Karpas-422 (cell line): Measurements from ENCODE around the gene JAK1. TPM values are rescaled to one million over a fixed set of nuclear protein-coding genes. Genes with fewer than 3 reads are reported as not detected.

Source experiments
- DNase-seq: peaks from one replicate; pipeline ENCODE4 v3.0.0-alpha.2; 2015
- H2AFZ ChIP-seq: fragments of 200-600 bp; sonication (generic); 2 replicates; pipeline ENCODE4 v1.6.1; 2014; ENCODE audit warnings: antibody characterized with exemption, low read length, mixed read lengths
- H3K27ac ChIP-seq: fragments of 200-600 bp; sonication (generic); 2 replicates; pipeline ENCODE4 v1.5.1; 2014; ENCODE audit warnings: mild to moderate bottlenecking, low read length, moderate library complexity
- H3K27me3 ChIP-seq: fragments of 200-600 bp; sonication (generic); 2 replicates; pipeline ENCODE4 v1.6.1; 2014; ENCODE audit warnings: low read length, mixed read lengths
- H3K36me3 ChIP-seq: fragments of 200-600 bp; sonication (generic); 2 replicates; pipeline ENCODE4 v1.6.1; 2014; ENCODE audit warnings: low read length, mixed read lengths; ENCODE audit not compliant: insufficient read depth
- H3K4me1 ChIP-seq: fragments of 200-600 bp; sonication (generic); 2 replicates; pipeline ENCODE4 v1.6.1; 2014; ENCODE audit warnings: mild to moderate bottlenecking, low read length, mixed read lengths
- H3K4me2 ChIP-seq: fragments of 200-600 bp; sonication (generic); 2 replicates; pipeline ENCODE4 v1.6.1; 2014; ENCODE audit warnings: low read length, low read depth, mild to moderate bottlenecking; ENCODE audit not compliant: poor library complexity, severe bottlenecking
- H3K4me3 ChIP-seq: fragments of 200-600 bp; sonication (generic); 2 replicates; pipeline ENCODE4 v1.5.1; 2014; ENCODE audit warnings: mild to moderate bottlenecking, antibody characterized with exemption, low read length, mixed read lengths
- H3K79me2 ChIP-seq: fragments of 200-600 bp; sonication (generic); 2 replicates; pipeline ENCODE4 v1.6.1; 2014; ENCODE audit warnings: mild to moderate bottlenecking, low read length, mixed read lengths
- H3K9ac ChIP-seq: fragments of 200-600 bp; sonication (generic); 2 replicates; pipeline ENCODE4 v1.6.0; 2014; ENCODE audit warnings: low read length
- H3K9me2 ChIP-seq: fragments of 200-600 bp; sonication (generic), shearing (Covaris generic); replicated peaks from 2 replicates; pipeline ENCODE4 v1.6.0; 2014; ENCODE audit warnings: mild to moderate bottlenecking, low read length, moderate library complexity; ENCODE audit not compliant: insufficient read depth
- H3K9me3 ChIP-seq: fragments of 300-700, 200-600 bp; sonication (generic); 2 replicates; pipeline ENCODE4 v1.6.1; 2014; ENCODE audit warnings: low read length, mixed read lengths
- H4K20me1 ChIP-seq: fragments of 200-600 bp; sonication (generic); 2 replicates; pipeline ENCODE4 v1.6.1; 2014; ENCODE audit warnings: mild to moderate bottlenecking, antibody characterized with exemption, low read length, low read depth; ENCODE audit not compliant: insufficient read depth
- total RNA-seq: library from RNA; depleted of rRNA; stranded (reverse); fragments of >200 nt; shearing (Covaris generic); gene quantifications from 2 replicates; pipeline ENCODE4 v1.2.3, GENCODE V29; 2014; ENCODE audit warnings: low replicate concordance

Gene JAK1
- total RNA-seq, 1 experiment from 2014 or later = 19.6 TPM

GRCh38 chr1:64843675-64844074, 122.7 kb downstream of the JAK1 start:
- H3K27ac ChIP-seq = no peak overlapping the region
- no peaks in the 10 kb centered on the region; the same call in 1 of the 2 replicates for H3K4me1 ChIP-seq
- H2AFZ ChIP-seq = no peak overlapping the region
- H3K27me3 ChIP-seq = no peaks in the 10 kb centered on the region
- DNase-seq = no peak
- H3K9me2 ChIP-seq = no peaks in the 10 kb centered on the region
- no peaks in the 10 kb centered on the region for H4K20me1 ChIP-seq
- no peaks in the 10 kb centered on the region for H3K36me3 ChIP-seq
- H3K4me2 ChIP-seq = no peak overlapping the region
- no peak overlapping the region for H3K4me3 ChIP-seq
- no peak overlapping the region for H3K9ac ChIP-seq
- H3K9me3 ChIP-seq = no peaks in the 10 kb centered on the region
- no peaks in the 10 kb centered on the region for H3K79me2 ChIP-seq

GRCh38 chr1:64842224-64842623, 124.1 kb downstream of the JAK1 start:
- H3K79me2 ChIP-seq = no peaks in the 10 kb centered on the region
- no peak overlapping the region for H3K9ac ChIP-seq
- H3K27ac ChIP-seq = no peak overlapping the region
- H3K27me3 ChIP-seq = no peaks in the 10 kb centered on the region
- no peak overlapping the region for H3K4me2 ChIP-seq
- no peaks in the 10 kb centered on the region for H4K20me1 ChIP-seq
- H3K9me3 ChIP-seq = no peaks in the 10 kb centered on the region
- no peaks in the 10 kb centered on the region for H3K36me3 ChIP-seq
- H2AFZ ChIP-seq = no peak overlapping the region
- H3K4me1 ChIP-seq = no peaks in the 10 kb centered on the region; the same call in 1 of the 2 replicates
- no peak overlapping the region for H3K4me3 ChIP-seq
- H3K9me2 ChIP-seq = no peaks in the 10 kb centered on the region
- no peak for DNase-seq

- Histone ChIP-seq H3K4me1 (no peaks in the 10 kb centered on the region; the same call in 1 of the 2 replicates), H2AFZ (no peak overlapping the region), H3K36me3 (no peaks in the 10 kb centered on the region), H3K4me2 (no peak overlapping the region), H4K20me1 (no peaks in the 10 kb centered on the region), H3K79me2 (no peaks in the 10 kb centered on the region), H3K9me3 (no peaks in the 10 kb centered on the region), H3K9me2 (no peaks in the 10 kb centered on the region), H3K9ac (no peak overlapping the region), H3K27ac (no peak overlapping the region), H3K27me3 (no peaks in the 10 kb centered on the region), H3K4me3 (no peak overlapping the region)
- DNase-seq = no peak
Measured at GRCh38 chr1:64841330-64842065, 124.9 kb downstream of the JAK1 start.

- Histone ChIP-seq H3K4me1 (no peaks in the 10 kb centered on the region; the same call in 1 of the 2 replicates), H3K79me2 (no peaks in the 10 kb centered on the region), H3K36me3 (no peaks in the 10 kb centered on the region), H4K20me1 (no peaks in the 10 kb centered on the region), H3K27ac (no peak overlapping the region), H3K27me3 (no peaks in the 10 kb centered on the region), H3K4me2 (no peak overlapping the region), H3K9me3 (no peaks in the 10 kb centered on the region), H3K9ac (no peak overlapping the region), H3K9me2 (no peaks in the 10 kb centered on the region), H3K4me3 (no peak overlapping the region), H2AFZ (no peak overlapping the region)
- DNase-seq = no peak
Measured at GRCh38 chr1:64839732-64840405, 126.5 kb downstream of the JAK1 start.

- Histone ChIP-seq H3K9me3 (no peaks in the 10 kb centered on the region), H3K4me2 (no peak overlapping the region), H3K4me3 (no peak overlapping the region), H3K27me3 (no peaks in the 10 kb centered on the region), H4K20me1 (no peaks in the 10 kb centered on the region), H3K4me1 (no peaks in the 10 kb centered on the region; the same call in 1 of the 2 replicates), H3K79me2 (no peaks in the 10 kb centered on the region), H3K27ac (no peak overlapping the region), H3K9ac (no peak overlapping the region), H3K9me2 (no peaks in the 10 kb centered on the region), H2AFZ (no peak overlapping the region), H3K36me3 (no peaks in the 10 kb centered on the region)
- no peak for DNase-seq
Measured at GRCh38 chr1:64839261-64839660, 127.1 kb downstream of the JAK1 start.

- Histone ChIP-seq H3K9me2 (no peaks in the 10 kb centered on the region), H3K27me3 (no peaks in the 10 kb centered on the region), H3K9me3 (no peaks in the 10 kb centered on the region), H3K4me3 (no peak overlapping the region), H3K79me2 (no peaks in the 10 kb centered on the region), H4K20me1 (no peaks in the 10 kb centered on the region), H3K27ac (no peak overlapping the region), H3K36me3 (no peaks in the 10 kb centered on the region), H3K4me1 (no peaks in the 10 kb centered on the region; the same call in 1 of the 2 replicates), H3K9ac (no peak overlapping the region), H2AFZ (no peak overlapping the region), H3K4me2 (no peak overlapping the region)
- DNase-seq = no peak
Measured at GRCh38 chr1:64838486-64838885, 127.9 kb downstream of the JAK1 start.

- Histone ChIP-seq H3K4me1 (no peaks in the 10 kb centered on the region), H3K79me2 (no peaks in the 10 kb centered on the region), H3K4me3 (no peak overlapping the region), H3K27me3 (no peaks in the 10 kb centered on the region), H3K4me2 (no peak overlapping the region), H3K36me3 (no peaks in the 10 kb centered on the region), H3K9ac (no peak overlapping the region), H3K9me3 (no peaks in the 10 kb centered on the region), H2AFZ (no peak overlapping the region), H3K27ac (no peak overlapping the region), H3K9me2 (no peaks in the 10 kb centered on the region), H4K20me1 (no peaks in the 10 kb centered on the region)
- no peak for DNase-seq
Measured at GRCh38 chr1:64836802-64837201, 129.5 kb downstream of the JAK1 start.

- H4K20me1 ChIP-seq = no peaks in the 10 kb centered on the region
- H3K27me3 ChIP-seq = no peaks in the 10 kb centered on the region
- no peak overlapping the region for H3K4me3 ChIP-seq
- no peaks in the 10 kb centered on the region for H3K9me3 ChIP-seq
- no peak overlapping the region for H3K9ac ChIP-seq
- no peaks in the 10 kb centered on the region for H3K36me3 ChIP-seq
- no peak overlapping the region for H3K4me2 ChIP-seq
- no peak overlapping the region for H2AFZ ChIP-seq
- DNase-seq = no peak
- H3K27ac ChIP-seq = no peak overlapping the region
- no peaks in the 10 kb centered on the region for H3K9me2 ChIP-seq
- no peaks in the 10 kb centered on the region for H3K79me2 ChIP-seq
- no peaks in the 10 kb centered on the region for H3K4me1 ChIP-seq
Measured at GRCh38 chr1:64834734-64835133, 131.6 kb downstream of the JAK1 start.
